Measurements from ENCODE around the gene PTCD1. TPM values are rescaled to one million over a fixed set of nuclear protein-coding genes. Genes with fewer than 3 reads are reported as not detected.

PTCD1 gene
- total and polyA plus RNA-seq, 10 donors = 2.1 to 17.5 (median 5.3) TPM

DNA sequence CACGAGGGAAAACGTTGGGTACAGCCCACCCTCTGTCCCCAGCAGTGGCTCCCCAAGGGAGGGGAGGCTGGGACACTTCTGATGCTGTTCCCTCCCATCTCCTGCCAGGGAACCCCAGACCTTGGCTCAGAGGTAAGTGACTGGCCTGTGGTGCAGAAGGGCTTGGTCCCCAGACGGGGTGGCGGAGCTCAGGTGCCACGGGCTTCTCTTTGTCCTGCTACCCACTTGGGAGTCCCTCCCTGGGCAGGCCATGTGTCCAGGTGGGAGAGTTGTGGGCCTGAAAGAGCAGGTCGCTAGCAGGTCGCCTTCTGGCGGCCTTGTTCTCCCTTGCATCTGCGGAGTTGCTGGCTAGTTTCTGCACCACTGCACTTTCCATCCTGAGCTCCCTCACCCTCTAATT lies 17.3 kb upstream of the PTCD1 start:
- DNase-seq = no peak
- Histone ChIP-seq H3K36me3 (peaks cover 0 to 100% (median 84%) of the 10 kb centered on the region in 6 donors), H3K4me3 (no peak overlapping the region), H3K27ac (no peak overlapping the region), H3K4me1 (peaks cover 0 to 44% (median 16%) of the 10 kb centered on the region in 6 donors), H3K9me3 (no peaks in the 10 kb centered on the region), H3K27me3 (replicated peaks in 1 of 7) (no peaks in the 10 kb centered on the region)
- WGBS, 5 donors = 84 to 92% (median 86%) methylated on average over 5 to 9 of the region's 9 CpGs
- TF ChIP-seq POLR2A (IDR thresholded peaks at IDR 0.05) (no peak), POLR2AphosphoS5 (IDR thresholded peaks at IDR 0.05) (peak in 1 of 3 donors; percentile 22)
- intact Hi-C loops (cut with DNase I; ENCODE audit: low total_unique reads) = no loop called here

DNA sequence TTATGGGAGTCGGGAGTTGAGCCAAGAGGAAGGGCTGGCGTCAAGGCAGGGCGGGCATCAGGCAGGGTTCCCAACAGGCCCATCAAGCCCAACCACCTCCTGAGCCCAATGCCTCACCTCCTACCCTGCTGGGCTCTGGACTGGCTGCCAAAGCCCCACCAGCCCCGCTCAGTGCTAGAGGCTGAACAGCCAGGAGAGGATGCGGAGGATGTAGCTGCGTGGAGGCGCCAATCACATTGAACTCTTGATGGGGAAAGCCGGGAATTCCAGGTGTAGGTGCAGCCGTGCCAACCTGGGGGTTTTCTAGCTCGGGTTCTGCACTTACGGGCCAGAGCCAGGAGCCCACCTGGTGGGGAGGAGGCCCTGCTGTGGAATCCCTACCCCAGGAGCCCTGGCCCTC lies 14.5 kb upstream of the PTCD1 start:
- DNase-seq = no peak
- Histone ChIP-seq H3K9me3 (no peaks in the 10 kb centered on the region), H3K27me3 (replicated peaks in 1 of 7) (no peaks in the 10 kb centered on the region), H3K4me3 (no peak overlapping the region), H3K36me3 (peaks cover 0 to 100% (median 95%) of the 10 kb centered on the region in 6 donors), H3K4me1 (peaks cover 0 to 36% (median 11%) of the 10 kb centered on the region in 6 donors), H3K27ac (peak overlapping the region in 1 of 8 donors; percentile 14)
- peak; percentile 52 to 64 (median 60) for TF ChIP-seq POLR2AphosphoS5 (IDR thresholded peaks at IDR 0.05)
- TF ChIP-seq POLR2A (IDR thresholded peaks at IDR 0.05) = no peak
- intact Hi-C loops (cut with DNase I; ENCODE audit: low total_unique reads) = no loop called here
- WGBS, 5 donors = 82 to 93% (median 86%) methylated on average over 10 to 11 of the region's 11 CpGs

DNA sequence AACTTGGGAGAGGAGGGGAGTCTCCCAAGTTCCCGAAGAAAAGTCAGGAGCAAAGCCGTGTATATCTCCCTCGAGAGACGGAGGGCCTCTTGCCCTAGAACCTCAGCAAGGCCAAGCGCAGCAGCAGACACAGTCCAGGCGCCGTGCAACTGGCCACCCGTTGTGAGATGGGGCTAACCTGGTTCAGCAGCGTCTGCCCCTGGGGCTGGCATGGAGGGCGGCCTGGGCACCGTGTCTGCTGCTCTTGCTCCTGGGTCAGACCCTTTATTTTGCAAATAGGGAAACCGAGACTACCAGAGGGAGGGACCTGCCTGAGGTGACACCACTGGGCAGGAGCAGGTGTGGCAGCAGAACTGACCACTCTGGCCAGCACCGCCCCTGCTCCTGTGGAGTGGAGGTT lies 13.9 kb upstream of the PTCD1 start:
- Histone ChIP-seq H3K4me1 (peaks cover 0 to 34% (median 11%) of the 10 kb centered on the region in 6 donors), H3K36me3 (peaks cover 0 to 100% (median 95%) of the 10 kb centered on the region in 6 donors), H3K27me3 (replicated peaks in 1 of 7) (no peaks in the 10 kb centered on the region), H3K4me3 (no peak overlapping the region), H3K9me3 (no peaks in the 10 kb centered on the region), H3K27ac (peak overlapping the region in 1 of 8 donors; percentile 3)
- TF ChIP-seq POLR2AphosphoS5 (IDR thresholded peaks at IDR 0.05) (no peak), POLR2A (IDR thresholded peaks at IDR 0.05) (no peak), CTCF (IDR thresholded peaks at IDR 0.05 in 8 of 11, conservative IDR thresholded peaks at IDR 0.05 in 3 of 11) (no peak)
- DNase-seq = no peak
- intact Hi-C loops (cut with DNase I; ENCODE audit: low total_unique reads) = no loop called here
- WGBS, 5 donors = 93 to 95% (median 93%) methylated on average over 8 to 13 of the region's 13 CpGs

DNA sequence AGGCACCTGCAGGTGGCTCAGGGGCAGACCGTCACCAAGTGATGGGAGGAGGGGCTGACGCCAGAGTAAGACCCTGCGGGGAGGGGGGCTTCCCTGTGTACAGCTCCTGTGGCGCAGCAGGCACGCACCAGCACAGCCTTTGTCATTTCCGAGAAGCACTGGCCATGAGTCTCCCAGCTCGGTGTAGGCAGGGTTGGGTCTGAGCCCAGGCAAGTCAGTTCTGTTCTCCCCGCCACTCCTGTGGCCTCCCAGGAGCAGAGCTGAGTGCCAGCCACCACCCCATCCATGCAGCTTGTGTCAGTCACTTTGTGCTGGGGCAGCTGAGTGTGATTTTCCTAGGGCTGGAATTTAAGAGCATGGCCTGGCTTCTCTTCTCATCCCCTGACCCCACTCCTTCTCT lies 13.3 kb upstream of the PTCD1 start:
- peaks cover 0 to 34% (median 11%) of the 10 kb centered on the region in 6 donors for H3K4me1 ChIP-seq
- no peak for DNase-seq
- TF ChIP-seq POLR2A (IDR thresholded peaks at IDR 0.05) (no peak), CTCF (IDR thresholded peaks at IDR 0.05 in 8 of 11, conservative IDR thresholded peaks at IDR 0.05 in 3 of 11) (no peak), POLR2AphosphoS5 (IDR thresholded peaks at IDR 0.05) (peak in 1 of 3 donors; percentile 9)
- H3K9me3 ChIP-seq = no peaks in the 10 kb centered on the region
- no peaks in the 10 kb centered on the region for H3K27me3 ChIP-seq (replicated peaks in 1 of 7)
- peaks cover 0 to 100% (median 93%) of the 10 kb centered on the region in 6 donors for H3K36me3 ChIP-seq
- H3K4me3 ChIP-seq = no peak overlapping the region
- intact Hi-C loops (cut with DNase I; ENCODE audit: low total_unique reads) = no loop called here
- 90 to 98% (median 92%) methylated on average over 6 to 8 of the region's 8 CpGs; no CpG with 5 or more reads in 1 of the 5 donors for WGBS, 5 donors
- H3K27ac ChIP-seq = peak overlapping the region in 1 of 8 donors; percentile 3

DNA sequence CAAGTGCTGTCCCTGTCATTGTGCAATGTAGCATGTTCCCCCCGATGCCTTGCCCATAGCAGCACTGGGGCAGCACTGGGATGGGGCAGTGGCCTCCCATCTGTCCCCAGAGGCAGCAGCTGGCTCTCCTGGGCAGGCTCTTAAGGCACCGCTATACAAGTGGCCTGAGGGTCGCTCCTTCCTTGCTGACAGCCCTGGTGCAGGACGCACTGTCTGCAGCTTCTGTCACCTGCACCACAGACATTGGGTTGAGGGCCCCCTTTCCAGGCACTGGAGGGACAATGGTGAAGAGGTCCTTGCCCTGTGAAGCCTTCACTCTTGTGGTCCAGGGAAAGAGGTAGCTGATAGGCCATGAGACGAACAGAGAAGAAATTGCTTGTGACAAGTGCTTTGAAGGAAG lies 10.7 kb upstream of the PTCD1 start:
- TF ChIP-seq POLR2A (IDR thresholded peaks at IDR 0.05) = no peak
- TF ChIP-seq CTCF (IDR thresholded peaks at IDR 0.05 in 8 of 11, conservative IDR thresholded peaks at IDR 0.05 in 3 of 11) = no peak
- no peak for TF ChIP-seq POLR2AphosphoS5 (IDR thresholded peaks at IDR 0.05)
- peak overlapping the region in 1 of 8 donors; percentile 8 for H3K27ac ChIP-seq
- intact Hi-C loops (cut with DNase I; ENCODE audit: low total_unique reads) = no loop called here
- no peak overlapping the region for H3K4me3 ChIP-seq
- H3K36me3 ChIP-seq = peaks cover 0 to 100% (median 90%) of the 10 kb centered on the region in 6 donors
- H3K4me1 ChIP-seq = peaks cover 0 to 37% (median 11%) of the 10 kb centered on the region in 6 donors
- DNase-seq = no peak
- H3K27me3 ChIP-seq (replicated peaks in 1 of 7) = no peaks in the 10 kb centered on the region
- H3K9me3 ChIP-seq = no peaks in the 10 kb centered on the region
- WGBS, 5 donors = 83 to 91% (median 89%) methylated on average over 2 to 5 of the region's 5 CpGs

Measured in spleen (tissue), 11 donors.